Measurements from ENCODE around the gene FRG2C.
"Not testable (repeated sequence)": the region's sequence is repeated elsewhere in the genome, so short reads cannot be mapped to it uniquely, and the experiment has no call there.

The FRG2C gene

GRCh38 chr3:75669348-75670297 lies 5.5 kb downstream of the FRG2C start:
- not testable (repeated sequence) for DNase-seq (ENCODE audit: low spot score)

- DNase-seq (ENCODE audit: low spot score): peak; percentile 31
Observed at GRCh38 chr3:75670298-75671286, 6.5 kb downstream of the FRG2C start.

GRCh38 chr3:75671287-75672139 lies 7.4 kb downstream of the FRG2C start:
- not testable (repeated sequence) for DNase-seq (ENCODE audit: low spot score)

- peak; percentile 71 for DNase-seq (ENCODE audit: low spot score)
Observed at GRCh38 chr3:75672140-75672775, 8.1 kb downstream of the FRG2C start.

GRCh38 chr3:75683965-75684364 lies 19.8 kb downstream of the FRG2C start:
- not testable (repeated sequence) for DNase-seq (ENCODE audit: low spot score)

GRCh38 chr3:75687323-75687722 lies 23.2 kb downstream of the FRG2C start:
- DNase-seq (ENCODE audit: low spot score): no peak

- no peak for DNase-seq (ENCODE audit: low spot score)
Observed at GRCh38 chr3:75692061-75692460, 27.9 kb downstream of the FRG2C start.

Data from AG08396 (cell line).